GM21390 (cell line): ENCODE data around the gene UNC5C.
"Not testable (repeated sequence)": the region's sequence is repeated elsewhere in the genome, so short reads cannot be mapped to it uniquely, and the experiment has no call there.

Experiments
- ATAC-seq: cut with Tn5 transposase; IDR thresholded peaks from one replicate; pipeline ENCODE4 v1.9.1; 2021; ENCODE audit not compliant: unreplicated experiment

UNC5C gene

GRCh38 chr4:95183656-95184408 is 364.9 kb downstream of the UNC5C start:
- ATAC-seq = no peak

GRCh38 chr4:95181996-95182306 is 366.8 kb downstream of the UNC5C start:
- ATAC-seq = no peak

- no peak for ATAC-seq
Observed at GRCh38 chr4:95181243-95181995, 367.4 kb downstream of the UNC5C start.

- no peak for ATAC-seq
Observed at GRCh38 chr4:95180531-95181242, 368.1 kb downstream of the UNC5C start.

- ATAC-seq = no peak
Observed at GRCh38 chr4:95178938-95179337, 369.8 kb downstream of the UNC5C start.

GRCh38 chr4:95171377-95171776 is 377.4 kb downstream of the UNC5C start:
- ATAC-seq = not testable (repeated sequence)

- ATAC-seq = no peak
Observed at GRCh38 chr4:95170176-95170575, 378.6 kb downstream of the UNC5C start.

GRCh38 chr4:95167805-95168204 is 381.0 kb downstream of the UNC5C start:
- no peak for ATAC-seq

GRCh38 chr4:95165926-95166524 is 382.7 kb downstream of the UNC5C start:
- ATAC-seq = peak; percentile 89

- ATAC-seq = no peak
Observed at GRCh38 chr4:95162867-95163266, 385.9 kb downstream of the UNC5C start.

GRCh38 chr4:95161781-95162469 is 386.8 kb downstream of the UNC5C start:
- no peak for ATAC-seq

- ATAC-seq = no peak
Observed at GRCh38 chr4:95159384-95159783, 389.4 kb downstream of the UNC5C start.

- no peak for ATAC-seq
Observed at GRCh38 chr4:95158626-95159025, 390.1 kb downstream of the UNC5C start.

- ATAC-seq = no peak
Observed at GRCh38 chr4:95158045-95158444, 390.7 kb downstream of the UNC5C start.

GRCh38 chr4:95157596-95157995 is 391.2 kb downstream of the UNC5C start:
- no peak for ATAC-seq

- ATAC-seq = no peak
Observed at GRCh38 chr4:95156452-95156765, 392.4 kb downstream of the UNC5C start.

GRCh38 chr4:95155759-95156451 is 392.9 kb downstream of the UNC5C start:
- peak; percentile 53 for ATAC-seq

GRCh38 chr4:95153182-95153581 is 395.6 kb downstream of the UNC5C start:
- ATAC-seq = no peak

- no peak for ATAC-seq
Observed at GRCh38 chr4:95151255-95151654, 397.5 kb downstream of the UNC5C start.

- no peak for ATAC-seq
Observed at GRCh38 chr4:95142932-95143331, 405.8 kb downstream of the UNC5C start.

- ATAC-seq = no peak
Observed at GRCh38 chr4:95141361-95141760, 407.4 kb downstream of the UNC5C start.
